T-helper 1 cell treated with Interleukin-12 subunit alpha and Interleukin-12 subunit beta and Interleukin-4 antibody, amounts not matched to agents 30 μg/mL and 1 μg/mL, for 36 hours (primary cell): Measurements from ENCODE around the gene TRMO.

Experiments used
- H3K27ac Mint-ChIP-seq: one replicate; pipeline ENCODE4 v1.8.0; 2021; ENCODE audit warnings: mild to moderate bottlenecking, mixed read lengths
- H3K27me3 Mint-ChIP-seq: one replicate; pipeline ENCODE4 v1.8.0; 2021; ENCODE audit warnings: low read depth, mixed read lengths
- H3K36me3 Mint-ChIP-seq: one replicate; pipeline ENCODE4 v1.8.0; 2021; ENCODE audit warnings: low read depth, mixed read lengths
- H3K4me1 Mint-ChIP-seq: one replicate; pipeline ENCODE4 v1.8.0; 2021; ENCODE audit warnings: low read depth, mixed read lengths
- H3K4me3 Mint-ChIP-seq: one replicate; pipeline ENCODE4 v1.8.0; 2021; ENCODE audit warnings: mild to moderate bottlenecking, moderate library complexity, mixed read lengths
- H3K9me3 Mint-ChIP-seq: one replicate; pipeline ENCODE4 v1.8.0; 2021; ENCODE audit warnings: mixed read lengths

TRMO gene

GRCh38 chr9:97904725-97905124, 17.6 kb downstream of the TRMO start:
- H3K27ac Mint-ChIP-seq: peak overlapping the region; percentile 88
- H3K9me3 Mint-ChIP-seq: no peaks in the 10 kb centered on the region
- H3K36me3 Mint-ChIP-seq: peaks cover 38% of the 10 kb centered on the region
- peak overlapping the region; percentile 76 for H3K4me3 Mint-ChIP-seq
- no peaks in the 10 kb centered on the region for H3K27me3 Mint-ChIP-seq
- H3K4me1 Mint-ChIP-seq: peaks cover 57% of the 10 kb centered on the region

DNA sequence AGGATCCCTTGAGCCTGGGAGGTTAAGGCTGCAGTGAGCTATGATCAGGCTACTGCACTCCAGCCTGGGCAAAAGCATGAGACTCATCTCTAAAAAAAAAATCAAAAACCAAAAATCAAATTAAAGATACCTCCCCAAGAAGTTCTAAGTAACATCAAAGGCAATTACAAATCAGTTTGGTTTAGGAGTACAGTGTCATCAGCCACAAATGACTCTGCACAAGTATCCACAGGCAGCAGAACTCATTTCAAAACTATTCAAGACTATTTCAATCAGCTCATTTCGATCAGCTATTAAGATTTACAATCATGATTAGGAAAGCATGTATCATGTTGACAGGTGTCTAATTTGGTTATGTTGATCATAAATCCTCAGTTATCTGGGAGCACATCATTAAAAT, 19.1 kb downstream of the TRMO start:
- Mint-ChIP-seq H3K36me3 (peaks cover 32% of the 10 kb centered on the region), H3K27ac (no peak overlapping the region), H3K4me1 (peaks cover 50% of the 10 kb centered on the region), H3K27me3 (no peaks in the 10 kb centered on the region), H3K9me3 (no peaks in the 10 kb centered on the region), H3K4me3 (peak overlapping the region; percentile 28)

DNA sequence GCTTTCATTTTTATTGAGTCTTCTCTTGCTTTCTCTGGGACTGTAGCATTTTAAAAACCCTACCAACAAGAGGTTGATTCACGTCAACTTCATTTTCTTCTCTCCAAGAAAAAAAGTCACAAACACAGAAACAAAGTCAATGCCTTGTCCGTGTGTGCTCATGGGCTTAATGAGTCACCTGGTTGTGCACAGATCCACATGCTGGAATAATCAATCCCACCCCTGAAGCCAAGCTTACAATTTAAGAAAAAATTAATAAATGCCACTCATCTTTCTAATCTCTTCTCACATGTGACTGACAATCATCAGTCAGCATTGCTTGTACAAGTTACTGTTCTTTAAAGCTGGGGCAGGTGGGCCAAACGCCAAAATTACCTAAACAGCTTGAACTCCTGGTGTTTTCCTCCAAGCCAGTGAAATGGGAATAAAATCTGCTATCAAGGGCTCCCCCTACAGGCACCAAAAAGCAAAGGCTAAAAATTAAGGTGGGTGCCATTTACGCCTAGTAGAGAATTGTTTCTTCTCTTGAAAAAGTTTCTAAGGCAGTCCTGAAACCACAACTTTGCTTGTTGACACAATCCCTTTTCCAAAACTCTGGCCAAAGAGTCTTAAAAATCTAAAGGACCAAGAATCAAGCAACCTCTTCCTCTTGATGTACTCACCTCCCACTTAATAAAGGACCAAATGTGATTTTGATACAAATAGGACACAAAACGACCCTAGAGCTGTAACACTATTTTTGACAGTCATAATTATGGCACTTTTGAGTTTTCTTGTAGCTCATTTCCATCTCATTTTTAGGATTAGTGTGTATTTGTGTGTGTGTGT, 21.3 kb downstream of the TRMO start:
- Mint-ChIP-seq H3K4me3 (no peak overlapping the region), H3K27ac (no peak overlapping the region), H3K4me1 (peaks cover 37% of the 10 kb centered on the region), H3K36me3 (peaks cover 24% of the 10 kb centered on the region), H3K9me3 (no peaks in the 10 kb centered on the region), H3K27me3 (no peaks in the 10 kb centered on the region)

GRCh38 chr9:97900103-97900737, 22.1 kb downstream of the TRMO start:
- Mint-ChIP-seq H3K27me3 (no peaks in the 10 kb centered on the region), H3K27ac (no peak overlapping the region), H3K4me1 (peaks cover 32% of the 10 kb centered on the region), H3K36me3 (peaks cover 30% of the 10 kb centered on the region), H3K4me3 (no peak overlapping the region), H3K9me3 (no peaks in the 10 kb centered on the region)

- no peaks in the 10 kb centered on the region for H3K27me3 Mint-ChIP-seq
- peaks cover 12% of the 10 kb centered on the region for H3K36me3 Mint-ChIP-seq
- no peak overlapping the region for H3K27ac Mint-ChIP-seq
- H3K9me3 Mint-ChIP-seq: no peaks in the 10 kb centered on the region
- peaks cover 1% of the 10 kb centered on the region for H3K4me1 Mint-ChIP-seq
- no peak overlapping the region for H3K4me3 Mint-ChIP-seq
Measured at GRCh38 chr9:97895695-97896332, 26.5 kb downstream of the TRMO start.

DNA sequence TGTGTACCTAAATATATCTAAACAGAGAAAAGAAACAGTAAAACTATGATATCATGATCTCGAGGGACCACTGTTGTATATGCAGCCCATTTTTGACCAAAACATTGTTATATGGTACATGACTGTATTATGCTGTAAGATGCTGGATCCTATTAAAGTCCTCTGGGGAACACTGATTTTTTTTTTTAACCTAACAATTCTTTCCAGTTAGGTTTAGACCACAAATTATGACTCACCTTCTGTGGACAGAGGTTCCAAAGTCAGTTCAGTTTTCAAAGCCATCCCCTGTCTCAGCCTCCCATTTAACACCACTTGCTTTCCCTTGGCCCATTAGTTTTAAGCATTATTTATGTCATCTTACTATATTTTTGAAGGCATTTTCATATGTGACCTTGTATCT, 27.1 kb downstream of the TRMO start:
- Mint-ChIP-seq H3K27me3 (no peaks in the 10 kb centered on the region), H3K9me3 (no peaks in the 10 kb centered on the region), H3K27ac (no peak overlapping the region), H3K36me3 (peaks cover 9% of the 10 kb centered on the region), H3K4me3 (no peak overlapping the region), H3K4me1 (peaks cover 3% of the 10 kb centered on the region)

DNA sequence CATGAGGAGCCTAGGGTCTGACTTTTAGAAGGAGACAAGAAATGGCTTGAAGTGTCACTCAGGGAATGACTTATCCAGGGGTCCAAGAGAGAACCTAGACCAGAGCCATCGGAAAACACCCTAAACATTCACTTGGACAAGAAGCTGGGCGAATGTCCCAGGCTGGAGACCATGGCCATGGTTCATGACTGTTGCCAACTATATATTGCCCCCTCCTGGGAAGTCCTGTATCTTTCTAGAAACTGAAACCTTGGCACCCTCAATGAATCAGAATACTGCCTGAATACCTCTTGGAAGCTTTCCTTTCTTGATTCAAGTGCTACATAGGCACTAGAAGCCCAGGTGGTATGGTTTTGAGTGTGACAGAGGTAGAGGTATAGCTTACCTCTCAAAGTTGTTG, 29.9 kb downstream of the TRMO start:
- Mint-ChIP-seq H3K27ac (no peak overlapping the region), H3K9me3 (no peaks in the 10 kb centered on the region), H3K36me3 (peaks cover 7% of the 10 kb centered on the region), H3K4me1 (peaks cover 7% of the 10 kb centered on the region), H3K27me3 (peaks cover 5% of the 10 kb centered on the region), H3K4me3 (no peak overlapping the region)

- Mint-ChIP-seq H3K9me3 (no peaks in the 10 kb centered on the region), H3K4me1 (peaks cover 7% of the 10 kb centered on the region), H3K27ac (no peak overlapping the region), H3K27me3 (peaks cover 5% of the 10 kb centered on the region), H3K4me3 (no peak overlapping the region), H3K36me3 (peaks cover 6% of the 10 kb centered on the region)
Measured at GRCh38 chr9:97891736-97892135, 30.6 kb downstream of the TRMO start.

- Mint-ChIP-seq H3K9me3 (no peaks in the 10 kb centered on the region), H3K4me1 (peaks cover 7% of the 10 kb centered on the region), H3K27ac (no peak overlapping the region), H3K27me3 (peaks cover 5% of the 10 kb centered on the region), H3K4me3 (no peak overlapping the region), H3K36me3 (no peaks in the 10 kb centered on the region)
Measured at GRCh38 chr9:97889941-97890887, 32.1 kb downstream of the TRMO start.

- Mint-ChIP-seq H3K27ac (no peak overlapping the region), H3K4me3 (no peak overlapping the region), H3K9me3 (no peaks in the 10 kb centered on the region), H3K4me1 (no peaks in the 10 kb centered on the region), H3K36me3 (no peaks in the 10 kb centered on the region), H3K27me3 (peaks cover 27% of the 10 kb centered on the region)
Measured at GRCh38 chr9:97880336-97880735, 42.0 kb downstream of the TRMO start.

- no peak overlapping the region for H3K27ac Mint-ChIP-seq
- no peaks in the 10 kb centered on the region for H3K9me3 Mint-ChIP-seq
- H3K4me1 Mint-ChIP-seq: no peaks in the 10 kb centered on the region
- no peak overlapping the region for H3K4me3 Mint-ChIP-seq
- H3K36me3 Mint-ChIP-seq: no peaks in the 10 kb centered on the region
- H3K27me3 Mint-ChIP-seq: peaks cover 12% of the 10 kb centered on the region
Measured at GRCh38 chr9:97876061-97876460, 46.2 kb downstream of the TRMO start.

GRCh38 chr9:97875111-97875510, 47.2 kb downstream of the TRMO start:
- no peaks in the 10 kb centered on the region for H3K36me3 Mint-ChIP-seq
- peaks cover 19% of the 10 kb centered on the region for H3K27me3 Mint-ChIP-seq
- no peaks in the 10 kb centered on the region for H3K4me1 Mint-ChIP-seq
- H3K27ac Mint-ChIP-seq: no peak overlapping the region
- no peaks in the 10 kb centered on the region for H3K9me3 Mint-ChIP-seq
- H3K4me3 Mint-ChIP-seq: no peak overlapping the region

GRCh38 chr9:97874624-97875023, 47.7 kb downstream of the TRMO start:
- Mint-ChIP-seq H3K36me3 (no peaks in the 10 kb centered on the region), H3K4me1 (no peaks in the 10 kb centered on the region), H3K27ac (no peak overlapping the region)

GRCh38 chr9:97873882-97874281, 48.4 kb downstream of the TRMO start:
- no peaks in the 10 kb centered on the region for H3K36me3 Mint-ChIP-seq
- peaks cover 29% of the 10 kb centered on the region for H3K27me3 Mint-ChIP-seq
- H3K4me3 Mint-ChIP-seq: no peak overlapping the region
- H3K4me1 Mint-ChIP-seq: no peaks in the 10 kb centered on the region
- H3K27ac Mint-ChIP-seq: no peak overlapping the region
- H3K9me3 Mint-ChIP-seq: no peaks in the 10 kb centered on the region

More at GRCh38 chr9:97874624-97875023, 47.7 kb downstream of the TRMO start:
- H3K27me3 Mint-ChIP-seq: peaks cover 23% of the 10 kb centered on the region
- H3K4me3 Mint-ChIP-seq: no peak overlapping the region
- no peaks in the 10 kb centered on the region for H3K9me3 Mint-ChIP-seq
